Measurements from ENCODE around the gene CD247.

The CD247 gene

GRCh38 chr1:167456524-167456923, 61.8 kb downstream of the CD247 start:
- DNase-seq, result no peak

- peak in 1 of 4 experiments; percentile 51 for DNase-seq
Measured at GRCh38 chr1:167455786-167456446, 62.4 kb downstream of the CD247 start.

GRCh38 chr1:167454894-167455785, 63.2 kb downstream of the CD247 start:
- peak; percentile 28 to 77 (median 60) for DNase-seq

DNA sequence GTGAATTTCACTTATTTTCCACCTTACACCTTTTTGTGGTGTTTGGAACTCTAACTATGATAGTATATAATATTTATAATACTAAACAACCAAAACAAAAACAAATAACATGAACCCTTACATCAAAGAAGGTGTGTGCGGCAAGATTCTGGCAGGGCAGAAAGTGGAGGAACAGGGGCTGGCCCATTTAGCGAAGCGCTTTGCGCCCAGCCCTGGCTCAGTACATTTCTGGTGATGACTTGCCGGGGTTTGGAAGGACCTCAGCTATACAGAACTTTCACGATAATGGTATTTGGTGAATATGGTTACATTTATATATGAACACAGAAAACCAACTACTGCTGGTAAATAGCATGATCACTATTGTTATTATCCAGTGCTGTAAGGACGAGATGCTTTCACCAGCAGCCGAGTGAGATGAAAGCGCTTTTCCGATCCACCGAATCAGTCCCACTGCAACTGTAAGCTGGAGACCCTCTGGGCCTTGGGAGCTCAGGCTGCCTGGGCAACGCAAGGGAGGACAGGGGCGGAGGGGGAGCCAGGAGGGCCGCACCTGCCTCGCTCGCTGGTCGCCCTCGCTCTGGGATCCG, 63.9 kb downstream of the CD247 start:
- DNase-seq, result no peak

DNA sequence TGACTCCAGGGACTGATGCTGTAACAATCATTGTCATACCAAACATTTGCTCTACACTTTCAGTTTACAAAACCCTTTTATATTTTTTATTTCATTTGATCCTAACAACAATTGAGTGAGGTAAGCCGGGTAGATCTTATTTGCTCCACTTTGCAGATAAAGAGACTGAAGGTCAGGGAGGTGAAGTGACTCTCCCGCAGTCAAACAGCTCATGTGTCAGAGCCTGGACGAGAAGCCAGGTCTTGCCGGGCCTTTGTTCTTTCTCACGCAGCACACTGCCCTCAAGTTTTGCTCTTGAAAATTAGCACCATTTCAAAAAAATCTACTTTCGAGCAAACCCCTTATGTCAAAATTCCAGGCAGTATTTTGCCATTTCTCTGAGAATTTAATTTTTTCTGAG, 65.2 kb downstream of the CD247 start:
- DNase-seq, result no peak

- DNase-seq, result no peak
Measured at GRCh38 chr1:167452483-167452882, 65.8 kb downstream of the CD247 start.

- DNase-seq, result no peak
Measured at GRCh38 chr1:167450843-167451242, 67.5 kb downstream of the CD247 start.

- DNase-seq, result peak in 2 of 4 experiments; percentile 51 to 57
Measured at GRCh38 chr1:167447521-167448136, 70.7 kb downstream of the CD247 start.

DNA sequence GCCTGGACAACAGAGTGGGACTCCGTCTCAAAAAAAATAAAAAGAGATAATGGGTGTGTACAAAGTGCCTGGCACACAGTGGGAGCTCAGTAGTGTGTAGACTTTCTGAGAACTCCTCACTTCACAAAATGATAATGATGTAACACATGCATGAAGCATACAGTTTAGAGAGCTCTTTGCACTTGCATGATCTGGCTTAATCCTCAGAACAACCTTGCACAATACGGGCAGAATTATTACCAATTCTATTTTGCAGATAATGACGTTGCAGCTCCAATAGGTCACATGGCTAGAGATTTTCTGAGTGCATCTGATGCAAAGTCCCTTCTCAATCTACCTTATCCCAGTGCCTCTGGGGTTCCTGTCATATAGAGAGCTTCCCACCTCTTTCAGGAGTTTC, 71.4 kb downstream of the CD247 start:
- DNase-seq, result no peak

- no peak for DNase-seq
Measured at GRCh38 chr1:167443757-167444156, 74.6 kb downstream of the CD247 start.

DNA sequence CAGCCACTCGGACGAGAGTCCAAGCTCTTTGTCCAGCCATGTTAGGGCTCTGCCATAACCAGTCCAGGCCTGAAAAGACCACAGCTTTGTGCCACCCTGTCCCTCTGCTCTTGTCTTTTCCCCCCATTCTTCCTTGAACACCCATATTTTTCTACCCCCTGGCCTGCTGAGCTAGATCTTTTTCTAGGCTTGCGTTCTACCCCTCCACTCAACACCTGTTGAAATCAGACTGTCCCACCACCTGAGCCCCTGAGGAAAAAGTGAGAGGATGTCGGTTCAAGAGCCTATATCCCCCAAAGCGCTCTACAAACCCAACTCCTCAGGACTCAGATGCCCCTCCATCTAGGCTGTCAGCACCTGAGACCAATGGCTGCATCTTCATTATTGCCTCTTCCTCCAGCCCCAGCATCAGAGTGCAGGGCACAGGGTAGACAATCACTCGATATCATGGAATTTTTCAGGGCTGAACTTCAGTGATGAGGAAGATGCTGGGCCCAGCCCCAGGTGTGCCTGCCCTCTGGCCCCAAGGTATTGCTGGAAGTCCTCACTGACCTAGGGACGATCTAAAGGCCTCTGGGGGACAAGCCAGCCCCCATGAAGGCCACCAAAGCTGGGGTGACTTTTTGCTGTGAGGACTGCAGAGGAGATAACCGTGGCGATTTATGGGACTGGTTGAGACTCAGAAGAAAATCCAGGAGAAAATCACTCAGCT, 75.3 kb downstream of the CD247 start:
- DNase-seq, result no peak

- peak; percentile 48 to 87 (median 74) for DNase-seq
Measured at GRCh38 chr1:167442142-167442848, 76.0 kb downstream of the CD247 start.

DNA sequence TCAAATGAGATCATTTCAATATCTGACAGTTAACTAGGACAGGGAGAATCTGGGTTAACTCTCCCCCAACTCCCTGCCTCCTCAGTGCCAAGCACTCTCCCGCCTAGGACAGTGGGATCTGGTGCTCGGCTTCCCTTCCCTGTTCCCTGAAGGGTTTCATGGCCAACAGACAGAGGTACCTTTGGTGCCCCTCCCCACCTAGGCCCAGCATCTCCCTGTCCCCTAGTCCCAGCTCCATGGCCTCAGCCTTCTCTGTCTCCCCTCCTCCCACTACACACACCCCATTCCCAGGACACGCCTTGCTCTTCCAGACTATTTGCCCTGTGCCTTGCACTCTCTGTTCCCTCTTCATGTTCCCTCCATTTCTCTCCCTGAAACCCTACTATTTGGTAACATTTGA, 77.1 kb downstream of the CD247 start:
- DNase-seq, result no peak

GRCh38 chr1:167440776-167441175, 77.6 kb downstream of the CD247 start:
- no peak for DNase-seq

DNA sequence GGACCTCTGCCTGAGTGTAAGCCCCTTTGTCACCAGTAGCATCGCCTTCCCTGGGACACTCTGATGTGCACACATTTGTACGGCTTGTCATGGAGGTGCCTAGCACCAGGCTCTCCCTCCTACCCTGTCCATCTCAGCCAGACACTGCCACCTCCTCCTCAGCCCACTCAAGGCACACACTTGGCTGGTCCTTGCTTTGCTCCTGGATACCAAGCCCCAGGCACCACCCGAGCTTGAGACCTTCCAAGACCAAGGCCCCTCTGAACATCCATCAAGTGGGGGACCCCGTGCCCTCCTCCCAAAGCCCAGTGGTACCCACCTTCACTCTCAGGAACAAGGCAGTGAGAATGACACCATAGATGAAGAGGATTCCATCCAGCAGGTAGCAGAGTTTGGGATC, 78.0 kb downstream of the CD247 start:
- no peak for DNase-seq

- peak in 2 of 4 experiments; percentile 28 to 37 for DNase-seq
Measured at GRCh38 chr1:167439301-167439988, 78.9 kb downstream of the CD247 start.

- DNase-seq, result peak in 1 of 4 experiments; percentile 26
Measured at GRCh38 chr1:167438171-167439138, 79.9 kb downstream of the CD247 start.

DNA sequence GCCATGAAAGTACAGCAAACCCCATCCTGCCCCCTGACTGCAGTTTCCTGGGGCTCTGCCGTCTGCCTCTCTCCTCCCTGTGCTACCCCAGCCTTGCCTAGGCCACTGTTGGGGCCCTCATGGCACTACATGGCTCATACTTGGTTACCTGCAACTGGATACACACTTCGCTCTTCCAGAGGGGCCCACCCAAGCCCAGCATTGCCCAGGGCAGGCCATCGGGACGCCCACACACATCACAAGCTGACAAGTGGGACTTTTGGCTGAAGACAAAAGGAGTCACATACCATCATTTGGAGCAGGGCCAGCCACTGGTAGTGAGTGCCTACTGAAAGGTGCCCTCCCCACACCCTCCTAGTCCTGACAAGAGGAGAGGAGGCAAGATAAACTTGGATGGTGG, 82.8 kb downstream of the CD247 start:
- no peak for DNase-seq

DNA sequence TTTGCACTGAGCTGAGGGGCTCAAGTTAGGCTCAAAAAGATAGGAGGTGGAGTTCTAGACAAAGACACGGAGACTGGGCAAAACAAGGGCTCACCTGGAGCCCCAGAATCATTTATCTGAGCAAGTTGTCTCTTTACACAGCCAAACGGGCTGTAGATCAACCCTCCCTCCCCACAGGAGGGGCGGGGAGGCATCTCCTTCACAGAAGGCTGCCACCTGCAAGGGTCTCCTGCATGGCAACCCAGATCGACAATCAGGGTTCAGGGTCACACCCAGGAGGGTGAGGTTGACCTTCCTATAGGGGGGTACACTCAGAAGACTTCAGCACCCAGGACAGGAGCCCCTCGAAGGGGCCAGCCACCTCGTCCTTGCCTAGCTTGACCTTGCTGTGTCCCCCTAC, 84.0 kb downstream of the CD247 start:
- no peak for DNase-seq

- DNase-seq, result no peak
Measured at GRCh38 chr1:167433884-167434283, 84.4 kb downstream of the CD247 start.

Data from activated naive CD4-positive, alpha-beta T cell (primary cell).